ENCODE measurements around the gene DNMBP. TPM values are rescaled to one million over a fixed set of nuclear protein-coding genes. Genes with fewer than 3 reads are reported as not detected.
"Not testable (repeated sequence)": the region's sequence is repeated elsewhere in the genome, so short reads cannot be mapped to it uniquely, and the experiment has no call there.

Gene DNMBP
- total and polyA plus RNA-seq, 2 experiments from 2014 or later: 13.4 to 31.2 TPM

- TF ChIP-seq ZNF462 (CRISPR knock-in tag; IDR thresholded peaks at IDR 0.05) (no peak), POLR2AphosphoS5 (IDR thresholded peaks at IDR 0.05; ENCODE audit: low read depth) (no peak), NANOG (IDR thresholded peaks at IDR 0.05; ENCODE audit: borderline replicate concordance) (no peak), STAT1 (IDR thresholded peaks at IDR 0.05; ENCODE audit: unreplicated experiment) (no peak), CTCF (conservative IDR thresholded peaks at IDR 0.05; ENCODE audit: low read depth in 2 of 2) (no peak), ZNF114 (CRISPR knock-in tag; IDR thresholded peaks at IDR 0.05) (no peak)
These were observed 140.1 kb downstream of the DNMBP start (continued) for GRCh38 chr10:99869581-99870122.

GRCh38 chr10:99867250-99867649, 142.5 kb downstream of the DNMBP start:
- H3K9me3 Mint-ChIP-seq; H3F3A ChIP-seq (replicated peaks; ENCODE audit: low read depth); H3K9me2 ChIP-seq (ENCODE audit: insufficient read depth); H2AFZ ChIP-seq; H3K4me1 Mint-ChIP-seq; H3K79me2 ChIP-seq (replicated peaks; ENCODE audit: insufficient read depth); H3K36me3 Mint-ChIP-seq (ENCODE audit: low read depth); H4K20me1 ChIP-seq (replicated peaks; ENCODE audit: insufficient read depth); ATAC-seq; H3K4me3 ChIP-seq; H3K4me1 ChIP-seq (ENCODE audit: insufficient read depth); H3K27ac Mint-ChIP-seq; H3K27me3 ChIP-seq (ENCODE audit: insufficient read depth); H3K27me3 Mint-ChIP-seq (ENCODE audit: insufficient read depth, low read depth, poor library complexity); H3K4me2 ChIP-seq; H3K36me3 ChIP-seq (ENCODE audit: insufficient read depth); DNase-seq (ENCODE audit: low spot score); H3K4me3 Mint-ChIP-seq; H3K27ac ChIP-seq (ENCODE audit: low read depth): not testable (repeated sequence)

GRCh38 chr10:99863535-99864240, 146.1 kb downstream of the DNMBP start:
- H3K9me2 ChIP-seq (ENCODE audit: insufficient read depth); H3K9me3 Mint-ChIP-seq; H3K27ac Mint-ChIP-seq; H4K20me1 ChIP-seq (replicated peaks; ENCODE audit: insufficient read depth); H3K4me3 Mint-ChIP-seq; H2AFZ ChIP-seq; ATAC-seq; H3F3A ChIP-seq (replicated peaks; ENCODE audit: low read depth); H3K4me2 ChIP-seq; H3K27ac ChIP-seq (ENCODE audit: low read depth); H3K4me1 ChIP-seq (ENCODE audit: insufficient read depth); H3K36me3 Mint-ChIP-seq (ENCODE audit: low read depth); H3K79me2 ChIP-seq (replicated peaks; ENCODE audit: insufficient read depth); H3K27me3 ChIP-seq (ENCODE audit: insufficient read depth); DNase-seq (ENCODE audit: low spot score); H3K27me3 Mint-ChIP-seq (ENCODE audit: insufficient read depth, low read depth, poor library complexity); H3K36me3 ChIP-seq (ENCODE audit: insufficient read depth); H3K4me3 ChIP-seq; H3K4me1 Mint-ChIP-seq: not testable (repeated sequence)

All from GM23338 (cell line).